K562 (cell line): ENCODE results near the gene ACER1. TPM values are rescaled to one million over a fixed set of nuclear protein-coding genes. Genes with fewer than 3 reads are reported as not detected.

Experiments used
- ATAC-seq: fragments of 200-7000 bp; cut with Tn5 transposase; 3 replicates; pipeline ENCODE4 v1.9.1; 2020; ENCODE audit warnings: moderate library complexity
- BruUV-seq: library from RNA; stranded (reverse); fragments of 400-500 nt; replicated peaks from 2 replicates; lab custom pipeline; 2021; lab: Mats Ljungman, UMichigan
- CTCF ChIA-PET: fragments of 300-600 bp; formaldehyde crosslinking; extraction: SDS; loops from one replicate; lab custom pipeline; 2021; ENCODE audit warnings: low intra/inter-chr PET ratio; lab: Yijun Ruan, JAX
- POLR2A ChIA-PET: fragments of 300-600, 350-650 bp; sonication (Branson Sonifier 250); formaldehyde crosslinking; extraction: SDS; loops from one replicate; lab custom pipeline; 2021; ENCODE audit warnings: antibody characterized with exemption, inconsistent platforms; lab: Yijun Ruan, JAX
- DNase-seq, 4 experiments: peaks; one replicate each; pipeline versions ENCODE4 v3.0.0 to v3.0.0-alpha.2; 2011 to 2018; ENCODE audit warnings: low spot score in 3 of 4, mixed read lengths in 3 of 4; ENCODE audit errors: extremely low read depth in 1 of 4
- FAIRE-seq: peaks from 2 replicates; lab custom pipeline; 2011; peaks lifted over from hg19 to GRCh38; lab: Jason Lieb, UNC
- H2AFZ ChIP-seq: 2 replicates; pipeline ENCODE4 v1.6.0; 2011; ENCODE audit warnings: low read depth, low read length, control low read depth, inconsistent platforms
- H3K27ac ChIP-seq: fragments of 200-600 bp; 3 replicates; pipeline ENCODE4 v1.8.0; 2011; ENCODE audit warnings: low read depth, mild to moderate bottlenecking, control low read depth, inconsistent platforms, low read length, moderate library complexity, mixed read lengths; ENCODE audit errors: extremely low read depth
- H3K27me3 ChIP-seq, 2 experiments: fragments of 300-600 bp in 1 of 2; 2 replicates in 1 of 2; 3 replicates in 1 of 2; pipeline versions ENCODE4 v1.6.0 to v1.8.0; 2011; ENCODE audit warnings: inconsistent platforms in 2 of 2, low read length in 2 of 2, mild to moderate bottlenecking in 1 of 2, mixed read lengths in 1 of 2, moderate library complexity in 1 of 2; ENCODE audit not compliant: control insufficient read depth in 2 of 2, insufficient read depth in 2 of 2
- H3K36me3 ChIP-seq: fragments of 300-600 bp; 3 replicates; pipeline ENCODE4 v1.8.0; 2011; ENCODE audit warnings: mild to moderate bottlenecking, low read length, inconsistent platforms; ENCODE audit not compliant: control insufficient read depth, insufficient read depth
- H3K4me1 ChIP-seq, 2 experiments: fragments of 200-600 bp in 1 of 2; replicated peaks in 1 of 2; 2 replicates in 1 of 2; 3 replicates in 1 of 2; pipeline versions ENCODE4 v1.5.1 to v1.8.0; 2011; ENCODE audit warnings: inconsistent platforms in 2 of 2, low read length in 2 of 2, mild to moderate bottlenecking in 1 of 2, mixed read lengths in 1 of 2, moderate library complexity in 1 of 2; ENCODE audit not compliant: control insufficient read depth in 2 of 2, insufficient read depth in 2 of 2
- H3K4me2 ChIP-seq: 2 replicates; pipeline ENCODE4 v1.6.1; 2011; ENCODE audit warnings: low read length, control low read depth, inconsistent platforms, mixed read lengths; ENCODE audit not compliant: insufficient read depth
- H3K4me3 ChIP-seq: fragments of 200-600 bp; sonication (generic), shearing (Covaris generic); 2 replicates; pipeline ENCODE4 v1.5.1; 2016; ENCODE audit warnings: control low read depth, inconsistent platforms
- H3K79me2 ChIP-seq: fragments of 200-600 bp; 3 replicates; pipeline ENCODE4 v1.8.0; 2011; ENCODE audit warnings: low read length, inconsistent platforms; ENCODE audit not compliant: control insufficient read depth, insufficient read depth
- H3K9ac ChIP-seq, 2 experiments: 2 replicates each; pipeline versions ENCODE4 v1.6.0 to v1.6.1; 2011; ENCODE audit warnings: low read depth in 2 of 2, low read length in 2 of 2, control low read depth in 1 of 2, inconsistent platforms in 1 of 2, mild to moderate bottlenecking in 1 of 2, mixed read lengths in 1 of 2; ENCODE audit not compliant: insufficient read depth in 1 of 2
- H3K9me1 ChIP-seq: one replicate; pipeline ENCODE4 v1.6.0; 2011; ENCODE audit warnings: inconsistent platforms, mild to moderate bottlenecking, low read length, moderate library complexity; ENCODE audit not compliant: control insufficient read depth, insufficient read depth
- H3K9me3 ChIP-seq: replicated peaks from 2 replicates; pipeline ENCODE4 v1.5.1; 2011; ENCODE audit warnings: low read depth, low read length, inconsistent platforms; ENCODE audit not compliant: control insufficient read depth, insufficient read depth
- H4K20me1 ChIP-seq: replicated peaks from 2 replicates; pipeline ENCODE4 v1.6.1; 2011; ENCODE audit warnings: low read length, inconsistent platforms, mixed read lengths; ENCODE audit not compliant: control insufficient read depth, insufficient read depth
- ATF6 ChIP-seq: sonication (generic); formaldehyde crosslinking; IDR thresholded peaks from 2 replicates; pipeline ENCODE4 v1.4.0; 2020; ENCODE audit warnings: mild to moderate bottlenecking, missing genetic modification reagents
- ATF7 ChIP-seq: fragments of 450-650 bp; IDR thresholded peaks from 2 replicates; pipeline ENCODE4 v1.7.1; 2014; ENCODE audit warnings: mild to moderate bottlenecking, moderate library complexity
- DDX20 ChIP-seq: fragments of 450-650 bp; IDR thresholded peaks from 2 replicates; pipeline ENCODE4 v1.6.1; 2016; ENCODE audit warnings: missing genetic modification characterization, low read depth, mild to moderate bottlenecking, missing compliant biosample characterization, moderate library complexity
- ELF2 ChIP-seq: fragments of 250-450 bp; sonication (Bioruptor Pico); IDR thresholded peaks from 2 replicates; pipeline ENCODE4 v1.5.0; 2021; ENCODE audit warnings: mild to moderate bottlenecking
- ESRRB ChIP-seq: fragments of 250-450 bp; sonication (Bioruptor Pico); IDR thresholded peaks from 2 replicates; pipeline ENCODE4 v1.5.0; 2020; ENCODE audit warnings: mild to moderate bottlenecking, moderate library complexity, borderline replicate concordance
- GMEB1 ChIP-seq: fragments of 250-450 bp; sonication (Bioruptor Pico); IDR thresholded peaks from 2 replicates; pipeline ENCODE4 v1.4.0; 2020; ENCODE audit warnings: mild to moderate bottlenecking
- KHSRP ChIP-seq: fragments of 450-650 bp; IDR thresholded peaks from 2 replicates; pipeline ENCODE4 v1.6.1; 2017
- NCOR1 ChIP-seq: fragments of 450-650 bp; IDR thresholded peaks from 2 replicates; pipeline ENCODE4 v1.6.1; 2016; ENCODE audit warnings: mild to moderate bottlenecking, moderate library complexity
- SLC30A9 ChIP-seq: fragments of 250-450 bp; sonication (Bioruptor Pico); IDR thresholded peaks from 2 replicates; pipeline ENCODE4 v1.8.0; 2022; ENCODE audit warnings: mild to moderate bottlenecking, moderate library complexity
- SREBF1 ChIP-seq: fragments of 150-350 bp; IDR thresholded peaks from 2 replicates; pipeline ENCODE4 v1.6.1; 2014; ENCODE audit warnings: antibody characterized with exemption, low read depth, low read length, borderline replicate concordance
- TAF15 ChIP-seq: fragments of 200-400 bp; formaldehyde crosslinking; IDR thresholded peaks from 2 replicates; pipeline ENCODE4 v1.6.1; 2017; ENCODE audit warnings: mild to moderate bottlenecking, low read depth, low read length, moderate library complexity
- ZNF511 ChIP-seq: sonication (generic); formaldehyde crosslinking; IDR thresholded peaks from 2 replicates; pipeline ENCODE4 v1.8.0; 2022; ENCODE audit warnings: mild to moderate bottlenecking, missing genetic modification reagents
- ZNF77 ChIP-seq: fragments of 250-450 bp; sonication (Bioruptor Pico); IDR thresholded peaks from 2 replicates; pipeline ENCODE4 v1.5.0; 2020
- WGBS: fragments of 100-300 bp; shearing (Covaris generic); methylation state at CpG from one replicate; pipeline ENCODE4 v1.1.6; 2016; ENCODE audit warnings: low coverage, mixed read lengths; ENCODE audit not compliant: insufficient coverage; ENCODE audit errors: missing lambda C conversion rate; 5-methylcytosine and 5-hydroxymethylcytosine counted together
- in situ Hi-C: fragments of 300-500 bp; cut with MboI; formaldehyde crosslinking; loops from 4 replicates; pipeline ENCODE4 v1.15.0; 2018; ENCODE audit warnings: inconsistent platforms, mixed read lengths
- intact Hi-C: fragments of 100-400 bp; cut with micrococcal nuclease; formaldehyde crosslinking; loops from 2 replicates; pipeline ENCODE4 v1.14.2; 2022
- polyA plus RNA-seq, 8 experiments: library from polyadenylated mRNA; depleted of rRNA in 4 of 8; stranded (reverse) in 5 of 8; unstranded in 3 of 8; fragments of >200 nt; fragmentation: Nextera tagmentation in 2 of 8; fragmentation: Illumina TruSeq in 1 of 8; extraction: Ambion mirVana in 2 of 8; extraction: Trizol in 1 of 8; gene quantifications; 2 replicates each; pipeline versions ENCODE4 v1.2.1 to v1.2.3, GENCODE V29; 2011 to 2014; ENCODE audit warnings: inconsistent platforms in 1 of 8, missing spikeins in 1 of 8
- total RNA-seq, 7 experiments: library from RNA; depleted of rRNA in 6 of 7; stranded (reverse); fragments of >200 nt in 6 of 7; fragmentation: Illumina TruSeq in 2 of 7; extraction: Trizol in 2 of 7; gene quantifications; 2 replicates each; pipeline versions ENCODE4 v1.2.1 to v1.2.3, GENCODE V29; 2011 to 2021; ENCODE audit warnings: low replicate concordance in 1 of 7

Gene ACER1
- total and polyA plus RNA-seq, 9 of the 15 experiments (the other 6 are each of a cell fraction or from before 2014, with no cell fraction given): not detected

GRCh38 chr19:6267552-6268381 is 65.6 kb downstream of the ACER1 start:
- peaks cover 5% of the 10 kb centered on the region for H3K9me1 ChIP-seq
- H3K4me2 ChIP-seq: no peak overlapping the region
- H4K20me1 ChIP-seq: peaks cover 16% of the 10 kb centered on the region; the same call in 1 of the 2 replicates
- in situ Hi-C loops (no loop called here), intact Hi-C loops (no loop called here)
- BruUV-seq: no TSS peak
- no peak overlapping the region for H3K9ac ChIP-seq
- DNase-seq (no peak), FAIRE-seq (no peak), ATAC-seq (no peak)
- H3K4me3 ChIP-seq: no peak overlapping the region
- POLR2A ChIA-PET: interaction anchor here (0.6 to 1.3 kb wide), 2 partner anchors 9 to 11 kb away, joined by 3 to 5 read pairs; no protein-coding TSS in a partner anchor
- H3K27ac ChIP-seq: no peak overlapping the region
- H3K79me2 ChIP-seq: peaks cover 83% of the 10 kb centered on the region
- no peak overlapping the region for H2AFZ ChIP-seq
- no peaks in the 10 kb centered on the region for H3K9me3 ChIP-seq
- H3K4me1 ChIP-seq: peaks cover 20 to 46% of the 10 kb centered on the region in 2 experiments
- peaks cover 65% of the 10 kb centered on the region for H3K36me3 ChIP-seq
- 96% methylated on average over 16 of the region's 17 CpGs for WGBS
- H3K27me3 ChIP-seq: no peaks in the 10 kb centered on the region
- TF ChIP-seq ATF7: no peak
- TF ChIP-seq ELF2 (CRISPR knock-in tag): no peak
- TF ChIP-seq TAF15: no peak
- TF ChIP-seq NCOR1: no peak
- TF ChIP-seq DDX20 (tag): no peak
- no peak for TF ChIP-seq GMEB1 (CRISPR knock-in tag)
- TF ChIP-seq ZNF77 (CRISPR knock-in tag): no peak
- TF ChIP-seq ESRRB (CRISPR knock-in tag): no peak
- TF ChIP-seq ZNF511 (CRISPR knock-in tag): no peak
- no peak for TF ChIP-seq ATF6 (CRISPR knock-in tag)
- no peak for TF ChIP-seq SLC30A9
- TF ChIP-seq SREBF1: no peak
- no peak for TF ChIP-seq KHSRP
- TF ChIP-seq, all 486 proteins: peak for 0
- CTCF ChIA-PET: no interaction called here
